WTC11 (cell line): ENCODE data around the gene RIBC2.

Experiments
- SP1 ChIP-seq: sonication (generic); formaldehyde crosslinking; conservative IDR thresholded peaks from 2 replicates; pipeline ENCODE4 v1.8.1; 2022; ENCODE audit warnings: missing genetic modification reagents
- TF ChIP-seq, protein P1 (sequence below): fragments of 200-600 bp; IDR thresholded peaks from 2 replicates; pipeline ENCODE4 v1.8.0; 2022; ENCODE audit warnings: antibody characterized with exemption

DNA sequence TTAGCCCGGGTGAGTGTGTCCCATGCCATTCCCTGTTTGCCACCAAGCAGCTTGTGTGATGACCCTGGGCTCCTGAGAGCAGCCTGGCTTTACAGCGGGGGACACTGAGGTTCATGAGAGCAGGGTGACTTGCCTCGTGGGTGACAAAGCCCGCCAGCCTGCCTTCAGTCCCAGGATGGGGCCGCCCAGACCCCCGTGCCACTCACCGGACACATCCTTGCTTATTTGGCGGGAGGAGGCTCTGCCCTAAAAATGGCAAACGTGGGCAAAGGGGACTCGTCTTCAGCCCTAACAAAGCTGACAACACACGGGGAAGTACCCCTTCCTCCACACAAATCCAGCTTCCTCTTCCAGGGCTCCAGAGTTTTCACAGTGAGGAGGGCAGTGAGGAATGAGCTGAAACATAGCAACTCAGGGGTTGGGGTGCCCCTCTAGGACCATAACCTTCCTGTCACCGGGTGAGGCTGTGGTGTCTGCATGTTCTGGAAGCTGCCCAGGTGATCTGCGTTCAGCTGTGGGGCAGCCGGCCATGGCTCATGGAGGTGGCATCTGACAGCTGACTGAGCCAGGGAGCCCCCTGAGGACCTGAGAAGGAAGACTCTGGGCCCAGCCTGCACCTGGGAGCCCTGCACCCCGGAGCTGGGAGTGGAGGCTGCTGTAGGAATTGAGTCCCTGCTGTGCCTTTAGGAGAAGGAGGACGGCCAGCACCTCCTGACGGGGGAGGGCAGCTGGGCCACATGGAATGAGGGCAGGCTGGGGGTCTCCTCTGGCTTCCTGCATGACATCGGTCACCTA is 16.7 kb downstream of the RIBC2 start:
- TF ChIP-seq, protein P1, sequence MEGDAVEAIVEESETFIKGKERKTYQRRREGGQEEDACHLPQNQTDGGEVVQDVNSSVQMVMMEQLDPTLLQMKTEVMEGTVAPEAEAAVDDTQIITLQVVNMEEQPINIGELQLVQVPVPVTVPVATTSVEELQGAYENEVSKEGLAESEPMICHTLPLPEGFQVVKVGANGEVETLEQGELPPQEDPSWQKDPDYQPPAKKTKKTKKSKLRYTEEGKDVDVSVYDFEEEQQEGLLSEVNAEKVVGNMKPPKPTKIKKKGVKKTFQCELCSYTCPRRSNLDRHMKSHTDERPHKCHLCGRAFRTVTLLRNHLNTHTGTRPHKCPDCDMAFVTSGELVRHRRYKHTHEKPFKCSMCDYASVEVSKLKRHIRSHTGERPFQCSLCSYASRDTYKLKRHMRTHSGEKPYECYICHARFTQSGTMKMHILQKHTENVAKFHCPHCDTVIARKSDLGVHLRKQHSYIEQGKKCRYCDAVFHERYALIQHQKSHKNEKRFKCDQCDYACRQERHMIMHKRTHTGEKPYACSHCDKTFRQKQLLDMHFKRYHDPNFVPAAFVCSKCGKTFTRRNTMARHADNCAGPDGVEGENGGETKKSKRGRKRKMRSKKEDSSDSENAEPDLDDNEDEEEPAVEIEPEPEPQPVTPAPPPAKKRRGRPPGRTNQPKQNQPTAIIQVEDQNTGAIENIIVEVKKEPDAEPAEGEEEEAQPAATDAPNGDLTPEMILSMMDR, result no peak
- TF ChIP-seq SP1 (CRISPR knock-in tag), result no peak
